Neutrophil (primary cell): Measurements from ENCODE around the gene TRMU.
"Not testable (repeated sequence)": the region's sequence is repeated elsewhere in the genome, so short reads cannot be mapped to it uniquely, and the experiment has no call there.

Experiments
- H3K27ac ChIP-seq: fragments of 200-600 bp; sonication (generic); 2 replicates; pipeline ENCODE4 v1.5.1; 2016; ENCODE audit warnings: mild to moderate bottlenecking, moderate library complexity
- H3K27me3 ChIP-seq: fragments of 200-600 bp; sonication (generic); 2 replicates; pipeline ENCODE4 v1.6.0; 2016; ENCODE audit warnings: mild to moderate bottlenecking
- H3K36me3 ChIP-seq: fragments of 200-600 bp; sonication (generic); 2 replicates; pipeline ENCODE4 v1.5.1; 2017
- H3K4me1 ChIP-seq, 2 experiments: fragments of 200-600 bp in 1 of 2; sonication (generic) in 1 of 2; 1 replicate in 1 of 2; 2 replicates in 1 of 2; pipeline versions ENCODE4 v1.5.1 to v1.6.1; 2013 to 2016; ENCODE audit warnings: low read depth in 1 of 2, low read length in 1 of 2, mild to moderate bottlenecking in 1 of 2, moderate library complexity in 1 of 2; ENCODE audit not compliant: control insufficient read depth in 1 of 2, insufficient read depth in 1 of 2
- H3K4me3 ChIP-seq, 2 experiments: fragments of 200-600 bp in 1 of 2; sonication (generic) in 1 of 2; 1 replicate in 1 of 2; 2 replicates in 1 of 2; pipeline ENCODE4 v1.5.1; 2013 to 2016; ENCODE audit warnings: low read depth in 1 of 2, low read length in 1 of 2, mild to moderate bottlenecking in 1 of 2, moderate library complexity in 1 of 2
- H3K9me3 ChIP-seq: fragments of 200-600 bp; sonication (generic); 2 replicates; pipeline ENCODE4 v1.5.1; 2016
- TF ChIP-seq, protein P1 (sequence below): fragments of 200-600 bp; sonication (generic); IDR thresholded peaks from 2 replicates; pipeline ENCODE4 v1.5.1; 2016; ENCODE audit warnings: antibody characterized with exemption

The TRMU gene

GRCh38 chr22:46308283-46308988 is 27.1 kb upstream of the TRMU start:
- no peaks in the 10 kb centered on the region for H3K9me3 ChIP-seq
- H3K36me3 ChIP-seq = peaks cover 56% of the 10 kb centered on the region
- no peak overlapping the region for H3K27ac ChIP-seq
- H3K4me3 ChIP-seq = no peak overlapping the region
- TF ChIP-seq, protein P1, sequence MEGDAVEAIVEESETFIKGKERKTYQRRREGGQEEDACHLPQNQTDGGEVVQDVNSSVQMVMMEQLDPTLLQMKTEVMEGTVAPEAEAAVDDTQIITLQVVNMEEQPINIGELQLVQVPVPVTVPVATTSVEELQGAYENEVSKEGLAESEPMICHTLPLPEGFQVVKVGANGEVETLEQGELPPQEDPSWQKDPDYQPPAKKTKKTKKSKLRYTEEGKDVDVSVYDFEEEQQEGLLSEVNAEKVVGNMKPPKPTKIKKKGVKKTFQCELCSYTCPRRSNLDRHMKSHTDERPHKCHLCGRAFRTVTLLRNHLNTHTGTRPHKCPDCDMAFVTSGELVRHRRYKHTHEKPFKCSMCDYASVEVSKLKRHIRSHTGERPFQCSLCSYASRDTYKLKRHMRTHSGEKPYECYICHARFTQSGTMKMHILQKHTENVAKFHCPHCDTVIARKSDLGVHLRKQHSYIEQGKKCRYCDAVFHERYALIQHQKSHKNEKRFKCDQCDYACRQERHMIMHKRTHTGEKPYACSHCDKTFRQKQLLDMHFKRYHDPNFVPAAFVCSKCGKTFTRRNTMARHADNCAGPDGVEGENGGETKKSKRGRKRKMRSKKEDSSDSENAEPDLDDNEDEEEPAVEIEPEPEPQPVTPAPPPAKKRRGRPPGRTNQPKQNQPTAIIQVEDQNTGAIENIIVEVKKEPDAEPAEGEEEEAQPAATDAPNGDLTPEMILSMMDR = no peak
- H3K27me3 ChIP-seq = no peaks in the 10 kb centered on the region
- peaks cover 0 to 11% of the 10 kb centered on the region in 2 experiments for H3K4me1 ChIP-seq

DNA sequence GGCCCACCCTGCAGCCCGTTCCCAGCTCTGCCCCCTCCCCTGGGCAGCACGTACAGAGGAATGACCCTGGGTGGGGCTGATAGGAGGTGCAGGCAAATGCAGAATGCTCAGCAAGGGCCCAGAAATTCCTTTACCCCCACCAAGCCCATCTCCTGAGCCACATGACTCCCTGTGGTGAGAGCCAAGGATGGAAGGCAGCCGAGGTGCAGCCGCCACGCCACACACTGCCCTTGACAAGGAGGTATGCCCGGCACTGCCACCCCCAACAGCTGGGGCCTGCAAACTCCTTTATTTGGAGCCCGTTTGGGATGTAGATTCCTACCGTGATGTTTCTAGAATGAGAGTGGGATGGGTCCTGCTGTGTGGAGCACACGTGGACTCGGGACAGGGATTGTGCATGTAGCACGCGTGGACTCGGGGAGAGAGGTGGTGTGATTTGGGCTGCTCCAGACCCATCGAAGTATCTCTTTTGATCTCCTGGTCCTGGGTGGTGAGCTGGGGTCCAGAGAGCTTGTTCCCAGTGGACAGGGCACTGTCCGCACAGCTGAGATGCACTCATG is 25.9 kb upstream of the TRMU start:
- H3K27me3 ChIP-seq = no peaks in the 10 kb centered on the region
- no peak overlapping the region for H3K27ac ChIP-seq
- H3K4me3 ChIP-seq = no peak overlapping the region
- peaks cover 0 to 11% of the 10 kb centered on the region in 2 experiments for H3K4me1 ChIP-seq
- no peaks in the 10 kb centered on the region for H3K9me3 ChIP-seq
- TF ChIP-seq, protein P1 = no peak
- H3K36me3 ChIP-seq = peaks cover 54% of the 10 kb centered on the region

- no peaks in the 10 kb centered on the region for H3K4me1 ChIP-seq
- TF ChIP-seq, protein P1 = no peak
- no peak overlapping the region for H3K4me3 ChIP-seq
- peaks cover 64% of the 10 kb centered on the region for H3K36me3 ChIP-seq
- H3K27me3 ChIP-seq = no peaks in the 10 kb centered on the region
- no peaks in the 10 kb centered on the region for H3K9me3 ChIP-seq
- no peak overlapping the region for H3K27ac ChIP-seq
Measured at GRCh38 chr22:46312056-46312455, 23.5 kb upstream of the TRMU start.

GRCh38 chr22:46312848-46313247 is 22.7 kb upstream of the TRMU start:
- not testable (repeated sequence) for H3K27me3 ChIP-seq, H3K4me1 ChIP-seq, H3K9me3 ChIP-seq, H3K4me3 ChIP-seq, H3K27ac ChIP-seq
- H3K36me3 ChIP-seq = peaks cover 72% of the 10 kb centered on the region

DNA sequence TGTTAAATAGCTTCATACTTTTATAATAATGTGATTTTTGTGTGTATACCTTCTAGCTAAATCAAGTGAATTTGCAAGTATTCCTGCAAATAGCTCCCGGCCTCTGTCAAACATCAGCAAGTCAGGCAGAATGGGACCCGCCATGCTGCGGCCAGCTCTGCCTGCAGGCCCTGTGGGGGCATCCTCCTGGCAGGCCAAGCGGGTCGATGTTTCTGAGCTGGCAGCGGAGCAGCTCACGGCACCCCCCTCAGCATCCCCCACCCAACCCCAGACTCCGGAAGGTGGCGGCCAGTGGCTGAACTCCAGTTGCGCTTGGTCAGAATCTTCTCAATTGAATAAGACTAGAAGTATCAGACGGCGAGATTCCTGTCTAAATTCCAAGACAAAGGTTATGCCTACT is 19.5 kb upstream of the TRMU start:
- H3K36me3 ChIP-seq = peaks cover 75% of the 10 kb centered on the region
- TF ChIP-seq, protein P1 = no peak

GRCh38 chr22:46317646-46318045 is 17.9 kb upstream of the TRMU start:
- Histone ChIP-seq H3K27ac (no peak overlapping the region), H3K36me3 (peaks cover 74% of the 10 kb centered on the region), H3K4me3 (no peak overlapping the region), H3K27me3 (no peaks in the 10 kb centered on the region), H3K9me3 (no peaks in the 10 kb centered on the region), H3K4me1 (no peaks in the 10 kb centered on the region)
- TF ChIP-seq, protein P1 = no peak

More for the DNA sequence above, 19.5 kb upstream of the TRMU start:
- no peak overlapping the region for H3K4me3 ChIP-seq
- H3K27ac ChIP-seq = no peak overlapping the region
- no peaks in the 10 kb centered on the region for H3K9me3 ChIP-seq
- H3K27me3 ChIP-seq = no peaks in the 10 kb centered on the region
- no peaks in the 10 kb centered on the region for H3K4me1 ChIP-seq
